HG03439 (cell line): ENCODE results near the gene POLR2F.
"Not testable (repeated sequence)": the region's sequence is repeated elsewhere in the genome, so short reads cannot be mapped to it uniquely, and the experiment has no call there.

Experiments used
- ATAC-seq: cut with Tn5 transposase; IDR thresholded peaks from one replicate; pipeline ENCODE4 v1.9.1; 2021; ENCODE audit warnings: mild to moderate bottlenecking, moderate library complexity; ENCODE audit not compliant: unreplicated experiment

The POLR2F gene

GRCh38 chr22:37925330-37925729 is 28.2 kb upstream of the POLR2F start:
- no peak for ATAC-seq

DNA sequence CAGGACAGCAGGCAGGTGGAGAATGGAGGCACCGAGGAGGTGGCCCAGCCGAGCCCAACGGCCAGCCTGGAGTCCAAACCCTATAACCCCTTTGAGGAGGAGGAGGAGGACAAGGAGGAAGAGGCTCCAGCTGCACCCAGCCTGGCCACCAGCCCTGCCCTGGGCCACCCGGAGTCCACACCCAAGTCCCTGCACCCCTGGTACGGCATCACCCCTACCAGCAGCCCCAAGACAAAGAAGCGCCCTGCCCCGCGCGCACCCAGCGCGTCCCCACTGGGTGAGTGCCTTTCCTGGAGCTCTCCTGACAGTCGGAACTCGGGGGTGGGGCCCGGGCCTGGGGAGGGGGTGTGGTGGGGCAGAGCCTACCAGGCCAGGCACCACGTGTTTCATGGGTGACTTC is 27.7 kb upstream of the POLR2F start:
- ATAC-seq = no peak

- no peak for ATAC-seq
Measured at GRCh38 chr22:37926358-37926757, 27.1 kb upstream of the POLR2F start.

GRCh38 chr22:37926771-37927636 is 26.5 kb upstream of the POLR2F start:
- no peak for ATAC-seq

GRCh38 chr22:37927637-37927936 is 25.9 kb upstream of the POLR2F start:
- ATAC-seq = no peak

DNA sequence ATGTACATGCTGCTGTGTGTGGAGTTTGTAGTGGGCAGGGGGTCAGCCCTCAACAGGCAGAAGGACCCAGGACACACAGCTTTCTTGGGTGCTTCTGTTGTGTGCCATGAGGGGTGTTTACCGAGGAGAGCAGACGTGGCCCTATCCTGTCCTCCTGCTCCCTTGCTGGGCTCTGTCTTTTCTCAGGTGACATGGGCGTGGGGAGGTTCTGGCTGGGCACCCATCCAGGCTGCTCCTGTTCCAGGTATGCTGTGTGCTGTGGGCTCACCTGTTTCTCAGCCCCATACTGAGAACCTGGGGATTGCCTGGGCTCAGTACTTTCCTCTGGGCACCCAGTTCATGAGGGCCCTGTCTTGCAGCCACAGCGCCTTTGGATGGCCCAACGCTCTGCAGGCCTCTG is 24.1 kb upstream of the POLR2F start:
- ATAC-seq = no peak

DNA sequence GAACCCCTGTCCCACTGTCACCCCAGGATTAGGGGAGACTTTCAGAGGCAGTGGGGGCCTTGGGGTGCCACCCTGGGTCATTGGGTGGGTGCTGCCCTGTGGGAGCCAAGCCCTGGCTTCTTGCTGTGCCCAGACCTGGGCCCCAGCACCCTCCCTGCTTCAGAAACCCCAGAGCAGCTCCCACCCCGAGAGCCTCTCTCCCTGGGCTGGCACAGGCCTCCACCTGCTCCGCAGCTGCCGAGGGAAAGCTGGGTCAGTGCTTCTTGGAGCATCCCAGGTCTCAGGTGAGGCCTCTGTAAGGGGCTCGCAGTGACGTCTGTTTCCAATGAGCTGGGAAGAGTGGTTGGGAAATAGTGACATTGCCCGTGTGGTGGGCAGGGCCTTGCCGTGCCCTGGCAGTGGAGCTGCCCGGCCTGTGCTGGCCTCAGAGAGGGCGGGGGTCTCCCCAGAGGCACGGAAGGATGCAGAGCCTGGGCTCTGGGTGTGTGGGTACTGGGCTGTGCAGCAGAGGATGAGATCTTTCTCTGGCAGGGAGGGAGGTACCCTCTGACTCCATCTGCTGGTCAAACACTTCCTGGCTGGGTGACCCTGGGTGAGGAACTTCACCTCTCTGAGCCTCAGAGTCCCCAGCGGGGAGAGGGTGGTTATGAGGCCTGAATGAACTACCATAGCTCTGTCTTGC is 23.1 kb upstream of the POLR2F start:
- ATAC-seq = no peak

GRCh38 chr22:37930952-37931440 is 22.5 kb upstream of the POLR2F start:
- ATAC-seq = no peak

- ATAC-seq = no peak
Measured at GRCh38 chr22:37931893-37932389, 21.6 kb upstream of the POLR2F start.

DNA sequence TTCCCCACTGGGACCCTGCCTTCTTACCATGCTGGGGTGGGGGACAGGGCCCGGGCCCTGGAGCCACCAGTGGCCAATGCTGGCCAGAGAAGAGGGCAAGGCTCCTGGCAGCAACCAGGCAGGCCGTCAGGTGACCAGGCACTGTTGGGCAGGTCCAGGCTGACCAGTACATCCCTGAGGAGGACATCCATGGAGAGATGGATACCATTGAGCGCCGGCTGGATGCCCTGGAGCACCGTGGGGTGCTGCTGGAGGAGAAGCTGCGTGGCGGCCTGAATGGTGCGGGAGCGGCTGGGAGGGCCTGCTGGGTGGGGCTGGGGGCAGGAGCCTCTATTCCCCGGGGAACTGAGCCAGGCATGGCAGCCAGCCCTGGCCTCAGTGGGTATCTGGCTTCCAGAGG is 21.1 kb upstream of the POLR2F start:
- ATAC-seq = no peak

- no peak for ATAC-seq
Measured at GRCh38 chr22:37932821-37933578, 20.5 kb upstream of the POLR2F start.

DNA sequence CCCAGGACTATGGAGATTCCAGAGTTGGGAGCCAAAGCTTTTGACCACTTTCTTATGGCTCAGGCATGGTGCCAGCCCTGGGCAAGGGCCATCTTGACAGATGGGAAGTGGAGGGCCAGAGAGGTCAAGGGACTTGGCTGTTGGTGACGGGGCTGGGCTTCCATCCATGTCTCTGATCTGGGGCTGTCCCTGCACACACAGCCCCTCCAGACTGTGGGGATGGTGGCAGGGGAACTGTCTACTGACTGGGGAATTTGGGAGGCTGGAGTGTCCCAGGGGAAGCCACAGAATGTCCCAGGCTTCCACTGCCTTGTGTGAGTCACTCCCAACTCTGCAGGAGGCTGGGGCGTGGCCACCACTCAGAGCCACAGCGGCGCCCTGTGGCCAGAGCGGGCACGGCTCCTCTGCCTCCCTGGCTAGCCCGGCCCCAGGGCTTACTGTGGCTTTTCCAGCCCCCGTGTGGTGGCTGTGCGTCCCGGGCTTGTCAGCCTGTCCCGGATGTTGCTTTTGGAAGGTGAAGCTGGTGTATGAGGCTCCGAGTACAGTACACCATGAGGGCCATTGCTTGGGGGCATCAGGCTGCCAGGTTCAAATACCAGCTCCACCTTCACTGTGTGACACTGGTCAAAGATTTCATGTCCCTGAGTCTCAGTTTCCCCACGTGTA is 19.7 kb upstream of the POLR2F start:
- no peak for ATAC-seq

- no peak for ATAC-seq
Measured at GRCh38 chr22:37940698-37941376, 12.7 kb upstream of the POLR2F start.

- ATAC-seq = no peak
Measured at GRCh38 chr22:37942133-37942532, 11.4 kb upstream of the POLR2F start.

DNA sequence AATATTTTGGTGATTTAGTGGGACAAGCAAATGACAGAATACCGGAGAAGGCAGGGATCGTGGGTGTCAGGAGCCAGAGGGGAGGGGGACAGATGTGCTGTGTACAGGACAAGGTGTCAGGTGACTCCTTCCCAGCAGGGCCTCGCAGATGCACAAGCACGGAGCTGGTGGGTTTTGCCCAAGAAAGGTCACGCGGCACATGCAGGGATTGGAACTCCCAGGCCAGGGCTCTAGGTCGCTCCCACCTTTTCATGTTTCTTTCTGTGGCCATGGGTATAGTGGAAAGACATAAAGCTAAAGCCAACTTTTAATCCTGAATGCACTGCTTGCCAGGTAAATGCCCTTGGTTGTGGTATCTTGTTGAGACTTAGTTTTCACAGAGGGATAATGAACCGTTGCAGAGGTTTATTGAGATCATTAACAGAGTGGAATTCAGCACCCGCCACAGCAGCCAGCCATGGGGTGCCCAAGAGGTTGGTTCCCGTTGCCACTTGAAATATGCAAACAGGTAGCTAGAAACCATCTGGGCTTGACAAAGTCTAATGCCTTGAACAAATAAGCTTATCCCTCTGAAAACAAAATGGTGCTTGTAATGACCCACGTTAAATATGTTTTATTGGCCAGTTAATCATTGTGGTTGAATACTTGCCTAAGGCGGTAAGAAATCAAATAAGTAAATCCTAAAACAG is 10.2 kb upstream of the POLR2F start:
- no peak for ATAC-seq

DNA sequence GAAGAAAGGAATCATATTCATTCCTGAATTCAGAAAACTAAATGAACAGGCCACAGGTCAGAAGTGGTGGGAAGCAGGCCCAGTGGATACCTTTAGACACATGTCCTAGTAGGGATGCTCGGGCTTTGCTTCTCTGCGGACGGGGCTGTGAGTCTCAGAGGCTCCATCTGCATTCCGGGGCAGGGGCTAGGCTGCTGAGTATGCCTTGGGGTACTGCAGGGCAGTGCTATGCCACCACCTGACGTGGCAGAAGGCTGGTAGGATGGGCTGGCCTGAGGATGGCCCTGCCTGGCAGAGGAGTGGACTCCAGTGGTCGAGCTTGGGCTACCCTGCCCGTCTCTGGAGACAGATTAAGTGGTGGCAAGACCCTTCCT is 9.7 kb upstream of the POLR2F start:
- ATAC-seq = no peak

GRCh38 chr22:37944423-37944822 is 9.1 kb upstream of the POLR2F start:
- not testable (repeated sequence) for ATAC-seq

DNA sequence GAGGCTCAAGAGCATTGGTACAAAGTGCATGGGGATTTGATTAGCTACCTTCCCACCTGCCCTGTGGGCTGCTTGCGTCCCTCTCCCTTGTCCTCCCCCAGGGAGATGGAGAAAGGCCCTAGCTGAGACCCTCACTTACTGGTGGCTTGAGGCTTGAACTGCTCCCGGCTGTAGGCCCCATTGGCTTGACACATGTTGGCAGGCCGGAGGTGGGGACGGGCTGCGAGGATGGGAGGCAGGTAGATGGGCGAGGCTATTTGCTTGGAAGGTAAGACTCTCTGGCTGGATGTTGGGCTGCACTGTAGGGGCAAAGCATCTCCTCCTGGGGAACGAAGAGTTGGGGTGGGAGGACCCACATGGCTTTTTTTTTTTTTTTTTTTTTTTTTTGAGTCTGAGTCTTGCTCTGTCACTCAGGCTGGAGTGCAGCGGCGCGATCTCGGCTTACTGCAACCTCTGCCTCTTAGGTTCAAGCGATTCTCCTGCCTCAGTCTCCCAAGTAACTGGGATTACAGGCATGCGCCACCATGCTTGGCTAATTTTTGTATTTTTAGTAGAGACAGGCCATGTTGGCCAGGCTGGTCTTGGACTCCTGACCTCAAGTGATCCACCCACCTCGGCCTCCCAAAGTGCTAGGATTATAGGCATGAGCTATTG is 6.2 kb upstream of the POLR2F start:
- not testable (repeated sequence) for ATAC-seq

- ATAC-seq = no peak
Measured at GRCh38 chr22:37951305-37951704, 2.2 kb upstream of the POLR2F start.
